LNCAP (cell line): ENCODE measurements around the gene GPR62.
A peak's percentile ranks its signal among the peaks of the same experiment; 100 is the strongest.

Experiments used
- CTCF ChIP-seq: fragments of 450-650 bp; IDR thresholded peaks from 2 replicates; pipeline ENCODE4 v1.5.1; 2017; ENCODE audit warnings: mild to moderate bottlenecking

Gene GPR62

GRCh38 chr3:51974277-51974962, 19.2 kb downstream of the GPR62 start:
- peak; percentile 26; the same call in 1 of the 2 replicates for TF ChIP-seq CTCF

GRCh38 chr3:51974963-51975851, 20.0 kb downstream of the GPR62 start, which contains the start of gene ABHD14A:
ABHD14A (plus strand) TSS chr3:51975064; CDS start chr3:51975136, 72 bp downstream.
- TF ChIP-seq CTCF, result no peak

DNA sequence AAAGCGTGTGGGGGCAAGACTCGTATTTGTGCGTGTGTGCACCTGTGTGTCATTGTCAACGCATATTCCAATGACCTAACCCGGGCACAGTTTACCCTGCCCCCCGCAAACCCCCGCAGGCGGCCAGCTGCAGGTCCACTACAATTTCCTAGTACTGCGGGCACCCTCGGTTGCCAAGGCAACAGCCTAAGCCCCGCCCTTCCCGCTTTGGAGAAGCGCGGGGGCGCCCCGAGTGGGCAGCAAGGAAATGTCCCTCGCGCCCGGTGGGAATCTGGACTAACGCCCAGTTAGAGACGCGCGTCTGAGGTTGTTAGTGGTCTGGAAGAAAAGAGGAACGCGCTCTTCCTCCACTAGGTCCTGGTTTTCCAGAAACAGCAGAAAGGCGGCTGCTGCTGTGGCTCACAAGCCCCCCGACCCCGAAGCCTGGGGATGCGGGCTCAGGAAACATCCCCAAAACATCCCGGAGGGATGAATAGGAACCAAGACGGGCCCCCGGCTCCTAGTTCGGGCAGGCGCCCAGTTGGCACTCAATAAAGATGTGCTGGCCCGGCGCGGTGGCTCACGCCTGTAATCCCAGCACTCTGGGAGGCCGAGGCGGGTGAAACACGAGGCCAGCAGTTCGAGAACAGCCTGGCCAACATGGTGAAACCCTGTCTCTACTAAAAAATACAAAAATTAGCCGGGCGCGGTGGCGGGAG, 20.8 kb downstream of the GPR62 start:
- TF ChIP-seq CTCF, result no peak

GRCh38 chr3:51977446-51978142, 22.4 kb downstream of the GPR62 start:
- TF ChIP-seq CTCF, result no peak

DNA sequence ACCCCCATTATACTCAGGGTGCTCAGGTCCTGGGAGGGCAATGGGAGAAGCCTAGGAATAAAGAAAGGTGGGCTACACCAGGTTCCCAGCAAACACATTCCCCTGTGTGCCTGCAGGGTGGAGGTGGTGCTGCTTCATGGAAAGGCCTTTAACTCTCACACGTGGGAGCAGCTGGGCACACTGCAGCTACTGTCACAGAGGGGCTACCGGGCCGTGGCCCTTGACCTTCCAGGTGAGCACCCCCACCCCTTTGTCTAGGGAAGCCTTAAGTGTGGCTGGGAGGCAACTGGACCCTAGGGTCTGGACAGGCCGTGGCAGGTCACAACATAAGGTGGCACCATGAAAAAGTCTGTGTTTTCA, 22.9 kb downstream of the GPR62 start:
- TF ChIP-seq CTCF, result no peak

GRCh38 chr3:51980253-51980652, 25.1 kb downstream of the GPR62 start:
- TF ChIP-seq CTCF, result no peak

- TF ChIP-seq CTCF, result peak; percentile 67
Observed at GRCh38 chr3:51982352-51982837, 27.2 kb downstream of the GPR62 start.
